Mesothelial cell of epicardium (in vitro differentiated cells): ENCODE data around the gene TMCO1. TPM values are rescaled to one million over a fixed set of nuclear protein-coding genes. Genes with fewer than 3 reads are reported as not detected.
"Not testable (repeated sequence)": the region's sequence is repeated elsewhere in the genome, so short reads cannot be mapped to it uniquely, and the experiment has no call there.

Source experiments
- DNase-seq, 2 experiments: peaks; one replicate each; pipeline ENCODE4 v3.0.0; 2021; ENCODE audit warnings: low spot score in 2 of 2; ENCODE audit not compliant: unreplicated experiment in 2 of 2
- H3K27ac Mint-ChIP-seq: 2 replicates; pipeline ENCODE4 v1.8.0; 2021; ENCODE audit warnings: mixed read lengths
- H3K27me3 Mint-ChIP-seq: 2 replicates; pipeline ENCODE4 v1.8.0; 2021; ENCODE audit warnings: low read depth, mixed read lengths
- H3K36me3 Mint-ChIP-seq: 2 replicates; pipeline ENCODE4 v1.8.0; 2021; ENCODE audit warnings: mixed read lengths
- H3K4me1 Mint-ChIP-seq: 2 replicates; pipeline ENCODE4 v1.8.0; 2021; ENCODE audit warnings: mixed read lengths
- H3K4me3 Mint-ChIP-seq: 2 replicates; pipeline ENCODE4 v1.8.0; 2021; ENCODE audit warnings: mild to moderate bottlenecking, moderate library complexity, mixed read lengths
- H3K9me3 Mint-ChIP-seq: 2 replicates; pipeline ENCODE4 v1.8.0; 2021; ENCODE audit warnings: mixed read lengths
- CTCF ChIP-seq: fragments of 200-600 bp; sonication (generic); IDR thresholded peaks from one replicate; pipeline ENCODE4 v1.5.0; 2021; ENCODE audit warnings: antibody characterized with exemption; ENCODE audit not compliant: unreplicated experiment
- total RNA-seq: library from RNA; stranded (reverse); gene quantifications from 3 replicates; pipeline ENCODE4 v1.2.1, GENCODE V29; 2021

Gene TMCO1, protein sequence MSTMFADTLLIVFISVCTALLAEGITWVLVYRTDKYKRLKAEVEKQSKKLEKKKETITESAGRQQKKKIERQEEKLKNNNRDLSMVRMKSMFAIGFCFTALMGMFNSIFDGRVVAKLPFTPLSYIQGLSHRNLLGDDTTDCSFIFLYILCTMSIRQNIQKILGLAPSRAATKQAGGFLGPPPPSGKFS
- total RNA-seq = 61.7 to 69.6 TPM (median 69.2 TPM) in 3 replicates

DNA sequence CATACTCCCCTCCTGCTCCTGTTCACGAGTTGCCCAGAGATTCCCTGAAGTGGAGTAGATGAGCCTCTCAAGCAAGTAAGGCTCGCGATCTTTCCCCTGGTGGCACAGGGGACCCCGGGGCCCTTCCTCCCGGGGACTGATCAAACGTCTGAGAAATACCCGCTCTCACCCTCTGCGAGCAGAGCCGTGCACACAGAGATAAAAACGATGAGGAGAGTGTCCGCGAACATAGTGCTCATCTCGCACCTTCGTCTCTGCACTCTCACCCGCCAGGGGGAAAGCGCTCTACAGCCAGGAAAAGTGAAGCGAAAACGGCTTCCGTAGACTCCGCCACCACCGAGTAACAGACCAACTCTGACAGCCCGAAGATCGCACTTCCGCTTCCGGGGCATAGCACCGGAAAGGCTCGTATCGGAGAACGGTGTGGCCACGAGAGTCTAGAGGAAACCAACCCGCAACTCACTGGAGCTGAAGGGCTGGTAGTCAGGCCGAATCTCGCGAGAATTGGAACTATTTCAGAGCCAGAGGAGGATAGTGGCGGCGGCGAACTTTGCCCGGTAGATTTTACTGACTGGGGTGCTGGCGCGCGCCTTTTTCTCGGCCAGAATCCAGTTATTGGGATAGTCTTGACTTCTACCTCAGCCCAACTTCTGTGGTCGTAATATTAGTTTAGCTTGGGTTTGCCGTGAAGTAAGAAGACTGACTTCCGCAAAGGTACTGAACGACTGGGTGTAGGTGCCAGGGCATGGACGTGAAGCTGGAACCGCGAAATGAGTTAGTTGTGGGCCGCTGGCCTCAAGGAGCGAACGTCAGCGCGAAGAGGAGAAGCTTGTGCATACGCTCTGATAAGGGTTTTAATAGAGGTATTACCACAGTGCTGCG is at the start of gene TMCO1:
TMCO1 (minus strand) TSS at position 356 of the 882 bp plus-strand sequence; CDS start at position 239, 117 bp downstream.
- H3K4me3 Mint-ChIP-seq = peak within 1 kb of the TSS; percentile 91
- H3K9me3 Mint-ChIP-seq = no peaks in the 10 kb centered on the region
- DNase-seq = peak; percentile 75 to 87
- peaks cover 24% of the 10 kb centered on the region for H3K36me3 Mint-ChIP-seq
- no peak for TF ChIP-seq CTCF
- no peaks in the 10 kb centered on the region for H3K27me3 Mint-ChIP-seq
- peaks cover 26% of the 10 kb centered on the region for H3K4me1 Mint-ChIP-seq
- H3K27ac Mint-ChIP-seq = peak within 1 kb of the TSS; percentile 98

DNA sequence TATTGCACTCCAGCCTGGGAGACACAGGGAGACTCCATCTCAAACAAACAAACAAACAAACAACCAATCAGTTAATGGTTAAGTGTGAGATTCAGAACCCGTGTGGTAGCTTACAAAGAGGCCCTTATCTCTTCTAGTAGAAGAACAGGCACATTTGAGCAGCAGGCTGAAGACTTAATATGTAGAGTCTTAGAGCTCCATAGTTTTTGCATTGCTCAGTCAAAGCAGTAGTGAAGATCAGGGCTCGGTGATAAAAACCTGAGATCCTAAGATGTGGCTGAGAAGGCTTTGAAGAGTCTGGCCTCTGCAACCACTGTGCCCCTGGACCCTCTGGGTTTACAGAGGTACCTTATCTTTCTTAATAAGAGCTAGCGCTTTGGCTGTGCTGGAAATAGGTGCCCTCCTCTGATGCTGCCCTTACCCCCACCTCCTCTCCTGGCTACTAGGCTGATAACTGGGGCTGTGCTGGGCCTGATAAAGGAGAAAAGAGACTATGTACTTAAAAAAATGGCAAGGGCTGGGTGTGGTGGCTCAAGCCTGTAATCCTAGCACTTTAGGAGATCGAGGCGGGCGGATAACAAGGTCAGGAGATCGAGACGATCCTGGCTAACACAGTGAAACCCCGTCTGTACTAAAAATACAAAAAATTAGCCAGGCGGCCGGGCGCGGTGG is 48.3 kb upstream of the TMCO1 start:
- no peak for TF ChIP-seq CTCF
- no peak for DNase-seq
- Mint-ChIP-seq H3K27me3 (no peaks in the 10 kb centered on the region), H3K36me3 (no peaks in the 10 kb centered on the region), H3K27ac (no peak overlapping the region), H3K9me3 (peaks cover 3% of the 10 kb centered on the region), H3K4me1 (no peaks in the 10 kb centered on the region), H3K4me3 (no peak overlapping the region)

DNA sequence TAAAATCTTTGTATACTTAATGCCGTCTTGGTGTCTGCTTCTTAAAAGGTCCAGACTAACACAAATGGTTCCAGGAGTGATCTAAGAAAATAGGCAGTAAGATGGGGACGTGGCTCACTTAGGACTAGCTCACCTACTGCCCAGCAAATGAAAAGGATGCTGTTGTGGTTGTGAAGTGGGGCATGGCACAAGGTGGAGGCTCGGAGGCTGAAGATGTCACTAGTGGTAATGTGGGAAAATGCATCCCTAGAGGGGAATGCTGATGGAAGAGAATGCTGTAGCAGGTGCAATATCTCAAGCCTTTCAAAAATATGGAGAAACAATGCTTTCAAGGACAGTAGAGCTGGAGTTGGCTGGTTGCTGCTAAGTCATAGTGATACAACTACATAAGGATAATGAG is 47.5 kb upstream of the TMCO1 start:
- DNase-seq = no peak
- H3K36me3 Mint-ChIP-seq = no peaks in the 10 kb centered on the region
- no peaks in the 10 kb centered on the region for H3K4me1 Mint-ChIP-seq
- H3K27me3 Mint-ChIP-seq = no peaks in the 10 kb centered on the region
- TF ChIP-seq CTCF = no peak
- H3K27ac Mint-ChIP-seq = no peak overlapping the region
- H3K9me3 Mint-ChIP-seq = peaks cover 3% of the 10 kb centered on the region
- no peak overlapping the region for H3K4me3 Mint-ChIP-seq

DNA sequence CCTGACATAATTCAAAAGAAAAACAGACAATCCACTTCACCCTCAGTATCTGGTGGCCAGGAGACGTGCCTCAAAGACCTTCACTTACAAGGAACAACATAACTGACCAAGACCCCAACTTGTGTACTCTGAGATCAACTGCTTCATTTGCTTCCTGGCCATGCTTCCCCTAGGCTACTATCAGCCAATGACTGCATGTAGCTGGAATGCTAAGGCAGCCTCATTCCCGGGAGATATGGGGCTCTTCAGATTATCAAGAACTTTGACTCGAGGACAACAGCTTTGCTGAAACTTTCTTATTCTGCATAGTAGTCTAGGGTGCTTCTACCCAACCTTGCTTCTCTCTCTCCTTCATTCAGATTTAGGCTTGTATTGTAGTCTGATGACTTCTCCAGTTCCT is 47.1 kb upstream of the TMCO1 start:
- DNase-seq = no peak
- no peaks in the 10 kb centered on the region for H3K27me3 Mint-ChIP-seq
- no peak overlapping the region for H3K4me3 Mint-ChIP-seq
- no peaks in the 10 kb centered on the region for H3K4me1 Mint-ChIP-seq
- no peak overlapping the region for H3K27ac Mint-ChIP-seq
- H3K36me3 Mint-ChIP-seq = no peaks in the 10 kb centered on the region
- peaks cover 3% of the 10 kb centered on the region for H3K9me3 Mint-ChIP-seq
- no peak for TF ChIP-seq CTCF

DNA sequence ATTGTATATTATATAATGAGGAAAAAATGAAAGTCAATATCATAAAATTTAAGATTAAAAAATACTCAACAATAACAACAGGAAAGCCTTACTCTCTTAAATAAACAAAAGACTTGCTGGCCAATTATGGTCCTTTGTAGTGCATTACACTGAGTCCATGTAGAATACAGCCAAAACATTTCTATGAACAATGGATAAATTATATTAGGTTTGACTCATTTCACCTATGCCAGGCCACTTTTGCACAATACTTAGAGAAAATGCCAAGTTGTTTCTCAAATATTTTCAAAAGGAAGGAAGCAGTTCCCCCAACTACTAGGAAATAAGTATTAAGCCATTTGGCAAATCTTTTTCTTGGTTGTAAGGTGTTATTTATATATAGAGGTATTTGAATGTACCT is 38.9 kb upstream of the TMCO1 start:
- H3K27ac Mint-ChIP-seq = no peak overlapping the region
- peaks cover 10% of the 10 kb centered on the region for H3K9me3 Mint-ChIP-seq
- no peak for DNase-seq
- no peak overlapping the region for H3K4me3 Mint-ChIP-seq
- no peak for TF ChIP-seq CTCF
- peaks cover 9% of the 10 kb centered on the region for H3K27me3 Mint-ChIP-seq
- no peaks in the 10 kb centered on the region for H3K4me1 Mint-ChIP-seq
- no peaks in the 10 kb centered on the region for H3K36me3 Mint-ChIP-seq

DNA sequence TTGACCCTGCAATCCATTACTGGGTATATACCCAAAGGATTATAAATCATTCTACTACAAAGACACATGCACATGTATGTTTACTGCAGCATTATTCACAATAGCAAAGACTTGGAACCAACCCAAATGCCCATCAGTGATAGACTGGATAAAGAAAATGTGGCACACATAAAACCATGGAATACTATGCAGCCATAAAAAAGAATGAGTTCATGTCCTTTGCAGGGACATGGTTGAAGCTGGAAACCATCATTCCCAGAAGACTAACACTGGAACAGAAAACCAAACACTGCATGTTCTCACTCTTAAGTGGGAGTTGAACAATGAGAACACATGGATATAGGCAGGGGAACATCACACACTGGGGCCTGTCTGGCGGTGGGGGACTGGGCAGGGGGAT is 35.8 kb upstream of the TMCO1 start:
- not testable (repeated sequence) for H3K27ac Mint-ChIP-seq, H3K36me3 Mint-ChIP-seq, DNase-seq, H3K4me1 Mint-ChIP-seq, H3K4me3 Mint-ChIP-seq, H3K27me3 Mint-ChIP-seq
- peaks cover 19% of the 10 kb centered on the region for H3K9me3 Mint-ChIP-seq
